Lung (tissue), 12 donors: ENCODE results near the gene MEA1. TPM values are rescaled to one million over a fixed set of nuclear protein-coding genes. Genes with fewer than 3 reads are reported as not detected.
"Not testable (repeated sequence)": the region's sequence is repeated elsewhere in the genome, so short reads cannot be mapped to it uniquely, and the experiment has no call there.

Experiments used
- ATAC-seq: fragments of 200-7000 bp; cut with Tn5 transposase; one replicate; pipeline ENCODE4 v1.9.1; 2020; ENCODE audit warnings: moderate number of reproducible peaks; ENCODE audit not compliant: insufficient read depth, low FRiP score
- DNase-seq, 3 donors: peaks; one replicate each; pipeline ENCODE4 v3.0.0-alpha.2; 2013 to 2017
- H3K27ac ChIP-seq, 2 donors: one replicate each; pipeline ENCODE4 v1.5.1; 2013; ENCODE audit warnings: mild to moderate bottlenecking in 2 of 2, moderate library complexity in 2 of 2, control low read depth in 1 of 2, inconsistent platforms in 1 of 2, low read depth in 1 of 2, low read length in 1 of 2
- H3K27me3 ChIP-seq, 3 donors: one replicate each; pipeline ENCODE4 v1.5.1; 2013; ENCODE audit warnings: low read length in 2 of 3; ENCODE audit not compliant: control insufficient read depth in 3 of 3, insufficient read depth in 3 of 3
- H3K36me3 ChIP-seq, 4 donors: one replicate each; pipeline ENCODE4 v1.5.1; 2013; ENCODE audit warnings: low read length in 4 of 4, mild to moderate bottlenecking in 1 of 4, moderate library complexity in 1 of 4; ENCODE audit not compliant: control insufficient read depth in 4 of 4, insufficient read depth in 4 of 4
- H3K4me1 ChIP-seq, 5 donors: one replicate each; pipeline ENCODE4 v1.5.1; 2013; ENCODE audit warnings: low read length in 5 of 5, mild to moderate bottlenecking in 2 of 5, moderate library complexity in 1 of 5; ENCODE audit not compliant: control insufficient read depth in 5 of 5, insufficient read depth in 5 of 5
- H3K4me3 ChIP-seq: one replicate; pipeline ENCODE4 v1.5.1; 2013; ENCODE audit warnings: mild to moderate bottlenecking, control low read depth, moderate library complexity
- H3K9ac ChIP-seq, 2 donors: one replicate each; pipeline ENCODE4 v1.5.1; 2013; ENCODE audit warnings: low read length in 2 of 2, control low read depth in 1 of 2; ENCODE audit not compliant: insufficient read depth in 1 of 2
- H3K9me3 ChIP-seq, 4 donors: one replicate each; pipeline ENCODE4 v1.5.1; 2013; ENCODE audit warnings: low read length in 3 of 4, mild to moderate bottlenecking in 1 of 4, moderate library complexity in 1 of 4; ENCODE audit not compliant: control insufficient read depth in 4 of 4, insufficient read depth in 3 of 4
- CTCF ChIP-seq: IDR thresholded peaks from 2 replicates; pipeline ENCODE4 v1.5.1; 2012; ENCODE audit warnings: mild to moderate bottlenecking; ENCODE audit errors: control extremely low read depth, extremely low read depth
- WGBS, 2 donors: extraction: QIAGEN DNeasy Blood & Tissue Kit; methylation state at CpG; one replicate each; pipeline ENCODE4 v1.1.7; 2013; 5-methylcytosine and 5-hydroxymethylcytosine counted together
- polyA plus RNA-seq, 2 donors: library from polyadenylated mRNA; stranded (reverse); fragments of 200-250 nt; gene quantifications; one replicate each; pipeline ENCODE4 v1.2.1, GENCODE V29; 2013
- total RNA-seq, 2 donors: library from RNA; depleted of rRNA in 1 of 2; stranded (reverse); fragments of >200 nt in 1 of 2; gene quantifications; one replicate each; pipeline ENCODE4 v1.2.1, GENCODE V29; 2014 to 2021
- donor health status: control.
- donor health status: control.
- donor health status: Bipolar disorder and iron deficiency.
- donor health status: healthy.
- donor health status: DM: yes; HTN: yes; CAD: no.

MEA1 gene
- total and polyA plus RNA-seq, 4 donors, result 32.5 to 113 (median 55.2) TPM

- no peaks in the 10 kb centered on the region for H3K9me3 ChIP-seq
- H3K27me3 ChIP-seq, result no peaks in the 10 kb centered on the region
- peaks cover 0 to 45% (median 40%) of the 10 kb centered on the region in 4 donors for H3K36me3 ChIP-seq
- H3K4me3 ChIP-seq, result no peak overlapping the region
- no peak for ATAC-seq
- no peak overlapping the region for H3K27ac ChIP-seq
- WGBS, 2 donors, result 93 to 97% methylated on average over 17 of the region's 17 CpGs
- peak overlapping the region in 1 of 2 donors; percentile 11 for H3K9ac ChIP-seq
- TF ChIP-seq CTCF, result no peak
- DNase-seq, result no peak
- H3K4me1 ChIP-seq, result peaks cover 0 to 31% (median 7%) of the 10 kb centered on the region in 5 donors
Measured at GRCh38 chr6:43050981-43051380, 37.2 kb upstream of the MEA1 start.

GRCh38 chr6:43047998-43048397 is 34.3 kb upstream of the MEA1 start:
- Histone ChIP-seq H3K4me3 (no peak overlapping the region), H3K27ac (no peak overlapping the region), H3K9me3 (no peaks in the 10 kb centered on the region), H3K4me1 (peaks cover 0 to 24% (median 3%) of the 10 kb centered on the region in 5 donors), H3K27me3 (no peaks in the 10 kb centered on the region), H3K36me3 (peaks cover 0 to 59% (median 45%) of the 10 kb centered on the region in 4 donors), H3K9ac (no peak overlapping the region)
- no peak for ATAC-seq
- DNase-seq, result no peak
- WGBS, 2 donors, result 92 to 95% methylated on average over 7 of the region's 7 CpGs
- no peak for TF ChIP-seq CTCF

- TF ChIP-seq CTCF, result no peak
- Histone ChIP-seq H3K9ac (no peak overlapping the region), H3K27ac (no peak overlapping the region), H3K4me1 (no peaks in the 10 kb centered on the region), H3K9me3 (no peaks in the 10 kb centered on the region), H3K36me3 (peaks cover 0 to 62% (median 51%) of the 10 kb centered on the region in 4 donors), H3K27me3 (no peaks in the 10 kb centered on the region), H3K4me3 (no peak overlapping the region)
- DNase-seq (no peak), ATAC-seq (no peak)
- WGBS, 2 donors, result 93 to 95% methylated on average over 11 of the region's 11 CpGs
Measured at GRCh38 chr6:43045371-43045930, 31.7 kb upstream of the MEA1 start.

GRCh38 chr6:43043310-43043709 is 29.6 kb upstream of the MEA1 start:
- DNase-seq (no peak), ATAC-seq (no peak)
- Histone ChIP-seq H3K4me1 (no peaks in the 10 kb centered on the region), H3K9me3 (no peaks in the 10 kb centered on the region), H3K36me3 (peaks cover 1 to 62% (median 49%) of the 10 kb centered on the region in 4 donors), H3K4me3 (no peak overlapping the region), H3K27ac (no peak overlapping the region), H3K9ac (no peak overlapping the region), H3K27me3 (no peaks in the 10 kb centered on the region)
- WGBS, 2 donors, result 88 to 95% methylated on average over 9 of the region's 9 CpGs
- TF ChIP-seq CTCF, result no peak

- 94 to 96% methylated on average over 8 of the region's 8 CpGs for WGBS, 2 donors
- not testable (repeated sequence) for H3K27ac ChIP-seq, H3K4me1 ChIP-seq, H3K4me3 ChIP-seq, H3K27me3 ChIP-seq, H3K9ac ChIP-seq, DNase-seq, H3K9me3 ChIP-seq, ATAC-seq
- H3K36me3 ChIP-seq, result peaks cover 5 to 65% (median 49%) of the 10 kb centered on the region in 4 donors
Measured at GRCh38 chr6:43041475-43041874, 27.7 kb upstream of the MEA1 start.
